ENCODE results near the gene YAP1. TPM values are rescaled to one million over a fixed set of nuclear protein-coding genes. Genes with fewer than 3 reads are reported as not detected.

The YAP1 gene
- polyA plus RNA-seq, 3 donors, result not detected

GRCh38 chr11:102081313-102081712 is 28.9 kb upstream of the YAP1 start:
- DNase-seq, result no peak
- Histone ChIP-seq H4K20me1 (ENCODE audit: insufficient read depth, low read length) (no peaks in the 10 kb centered on the region), H3K9me3 (replicated peaks in 1 of 2; ENCODE audit: control insufficient read depth in 1 of 2, insufficient read depth in 1 of 2, low read length in 2 of 2) (peaks cover 0 to 6% of the 10 kb centered on the region in 2 donors), H3K4me1 (ENCODE audit: control insufficient read depth in 1 of 2, insufficient read depth in 2 of 2, low read length in 2 of 2) (no peaks in the 10 kb centered on the region), H3K9ac (ENCODE audit: insufficient read depth, low read length, poor library complexity, severe bottlenecking) (no peak overlapping the region), H3K36me3 (replicated peaks in 1 of 2; ENCODE audit: control insufficient read depth in 1 of 2, insufficient read depth in 2 of 2, low read length in 2 of 2) (no peaks in the 10 kb centered on the region), H3K79me2 (ENCODE audit: insufficient read depth, low read length) (no peaks in the 10 kb centered on the region), H3K4me2 (replicated peaks; ENCODE audit: extremely low read depth, low read length, poor library complexity, severe bottlenecking) (no peak overlapping the region), H3K27me3 (ENCODE audit: control insufficient read depth in 2 of 2, insufficient read depth in 2 of 2, low read length in 2 of 2) (peaks cover 36 to 41% of the 10 kb centered on the region in 2 donors), H3K27ac (ENCODE audit: low read depth in 1 of 2, low read length in 2 of 2) (no peak overlapping the region), H3K4me3 (replicated peaks in 1 of 3; ENCODE audit: low read depth in 2 of 3, low read length in 3 of 3) (no peak overlapping the region), H2AFZ (ENCODE audit: insufficient read depth, low read depth, low read length, poor library complexity, severe bottlenecking) (no peak overlapping the region)
- H3K27ac Mint-ChIP-seq, result no peak overlapping the region
- 100% methylated on average over 1 of the region's 7 CpGs for WGBS (ENCODE audit: insufficient coverage)
- no peaks in the 10 kb centered on the region for H3K36me3 Mint-ChIP-seq
- TF ChIP-seq, protein P1, sequence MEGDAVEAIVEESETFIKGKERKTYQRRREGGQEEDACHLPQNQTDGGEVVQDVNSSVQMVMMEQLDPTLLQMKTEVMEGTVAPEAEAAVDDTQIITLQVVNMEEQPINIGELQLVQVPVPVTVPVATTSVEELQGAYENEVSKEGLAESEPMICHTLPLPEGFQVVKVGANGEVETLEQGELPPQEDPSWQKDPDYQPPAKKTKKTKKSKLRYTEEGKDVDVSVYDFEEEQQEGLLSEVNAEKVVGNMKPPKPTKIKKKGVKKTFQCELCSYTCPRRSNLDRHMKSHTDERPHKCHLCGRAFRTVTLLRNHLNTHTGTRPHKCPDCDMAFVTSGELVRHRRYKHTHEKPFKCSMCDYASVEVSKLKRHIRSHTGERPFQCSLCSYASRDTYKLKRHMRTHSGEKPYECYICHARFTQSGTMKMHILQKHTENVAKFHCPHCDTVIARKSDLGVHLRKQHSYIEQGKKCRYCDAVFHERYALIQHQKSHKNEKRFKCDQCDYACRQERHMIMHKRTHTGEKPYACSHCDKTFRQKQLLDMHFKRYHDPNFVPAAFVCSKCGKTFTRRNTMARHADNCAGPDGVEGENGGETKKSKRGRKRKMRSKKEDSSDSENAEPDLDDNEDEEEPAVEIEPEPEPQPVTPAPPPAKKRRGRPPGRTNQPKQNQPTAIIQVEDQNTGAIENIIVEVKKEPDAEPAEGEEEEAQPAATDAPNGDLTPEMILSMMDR (IDR thresholded peaks at IDR 0.05), result no peak
- peaks cover 37 to 46% (median 44%) of the 10 kb centered on the region in 3 donors for H3K27me3 Mint-ChIP-seq (ENCODE audit: low read depth in 3 of 3)
- peak overlapping the region in 1 of 2 donors; percentile 30 for H3K4me3 Mint-ChIP-seq
- H3K4me1 Mint-ChIP-seq, result no peaks in the 10 kb centered on the region
- intact Hi-C loops (cut with micrococcal nuclease), result no loop called here
- peaks cover 0 to 4% (median 2%) of the 10 kb centered on the region in 7 donors for H3K9me3 Mint-ChIP-seq

DNA sequence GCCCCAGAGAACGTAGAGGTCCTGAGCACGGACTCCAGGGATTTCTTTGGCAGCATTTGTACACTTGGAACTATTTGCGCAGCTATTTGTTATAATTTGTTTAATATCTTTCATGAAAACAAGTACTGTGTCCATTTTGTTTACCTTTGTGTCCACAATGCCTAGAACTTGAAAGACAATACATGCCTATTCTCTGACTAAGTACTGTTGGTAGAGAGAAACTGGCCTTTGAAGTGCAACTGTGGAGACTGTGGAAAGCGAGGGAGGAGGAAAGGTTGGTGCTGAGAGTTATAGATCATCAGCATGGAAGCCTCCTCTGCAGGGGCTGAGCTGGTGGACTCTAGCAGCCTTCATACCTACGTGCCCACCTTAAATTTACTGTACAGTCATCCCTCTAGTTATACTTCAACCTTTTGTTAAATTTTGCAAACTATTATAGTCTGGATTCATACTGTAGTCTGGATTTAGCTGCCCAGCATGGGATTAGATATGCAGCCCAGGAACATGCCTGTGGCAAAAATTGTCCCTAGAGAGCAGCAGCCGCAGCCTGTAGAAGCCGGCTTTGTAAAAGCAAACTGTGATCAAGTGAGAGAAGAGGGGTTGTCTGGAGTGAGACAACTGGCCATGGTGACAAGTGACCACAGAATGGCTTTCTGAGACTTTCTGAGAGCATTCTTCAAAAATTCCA is 24.2 kb upstream of the YAP1 start:
- peaks cover 49 to 68% of the 10 kb centered on the region in 2 donors for H3K27me3 ChIP-seq (ENCODE audit: control insufficient read depth in 2 of 2, insufficient read depth in 2 of 2, low read length in 2 of 2)
- TF ChIP-seq, protein P1 (IDR thresholded peaks at IDR 0.05), result no peak
- H3K9me3 ChIP-seq (replicated peaks in 1 of 2; ENCODE audit: control insufficient read depth in 1 of 2, insufficient read depth in 1 of 2, low read length in 2 of 2), result peaks cover 0 to 7% of the 10 kb centered on the region in 2 donors
- H3K4me1 ChIP-seq (ENCODE audit: control insufficient read depth in 1 of 2, insufficient read depth in 2 of 2, low read length in 2 of 2), result peaks cover 0 to 5% of the 10 kb centered on the region in 2 donors
- H3K79me2 ChIP-seq (ENCODE audit: insufficient read depth, low read length), result no peaks in the 10 kb centered on the region
- no peak overlapping the region for H3K27ac Mint-ChIP-seq
- H3K27me3 Mint-ChIP-seq (ENCODE audit: low read depth in 3 of 3), result peaks cover 57 to 68% (median 62%) of the 10 kb centered on the region in 3 donors
- peaks cover 0 to 14% (median 3%) of the 10 kb centered on the region in 7 donors for H3K9me3 Mint-ChIP-seq
- intact Hi-C loops (cut with micrococcal nuclease), result no loop called here
- 95% methylated on average over 4 of the region's 7 CpGs for WGBS (ENCODE audit: insufficient coverage)
- H3K36me3 Mint-ChIP-seq, result no peaks in the 10 kb centered on the region
- no peak for DNase-seq
- peak overlapping the region in 1 of 2 donors; percentile 62 for H3K4me3 Mint-ChIP-seq
- peaks cover 11% of the 10 kb centered on the region for H3K4me1 Mint-ChIP-seq
- no peak overlapping the region for H3K27ac ChIP-seq (ENCODE audit: low read depth in 1 of 2, low read length in 2 of 2)
- no peak overlapping the region for H3K9ac ChIP-seq (ENCODE audit: insufficient read depth, low read length, poor library complexity, severe bottlenecking)
- no peak overlapping the region for H3K4me2 ChIP-seq (replicated peaks; ENCODE audit: extremely low read depth, low read length, poor library complexity, severe bottlenecking)
- no peak overlapping the region for H2AFZ ChIP-seq (ENCODE audit: insufficient read depth, low read depth, low read length, poor library complexity, severe bottlenecking)
- no peaks in the 10 kb centered on the region for H3K36me3 ChIP-seq (replicated peaks in 1 of 2; ENCODE audit: control insufficient read depth in 1 of 2, insufficient read depth in 2 of 2, low read length in 2 of 2)
- H4K20me1 ChIP-seq (ENCODE audit: insufficient read depth, low read length), result no peaks in the 10 kb centered on the region
- H3K4me3 ChIP-seq (replicated peaks in 1 of 3; ENCODE audit: low read depth in 2 of 3, low read length in 3 of 3), result no peak overlapping the region

All from CD14-positive monocyte (primary cell).